Keratinocyte (primary cell): ENCODE data around the gene IL1RAPL2. TPM values are rescaled to one million over a fixed set of nuclear protein-coding genes. Genes with fewer than 3 reads are reported as not detected.
A peak's percentile ranks its signal among the peaks of the same experiment; 100 is the strongest.

ENCODE experiments used
- DNase-seq: peaks from one replicate; pipeline ENCODE4 v3.0.0-alpha.2; 2011; ENCODE audit warnings: low read depth, missing footprints, low spot score
- FAIRE-seq: peaks from 2 replicates; lab custom pipeline; 2011; peaks lifted over from hg19 to GRCh38; lab: Jason Lieb, UNC
- H2AFZ ChIP-seq: 2 replicates; pipeline ENCODE4 v1.6.0; 2012; ENCODE audit warnings: low read length, control low read depth, inconsistent platforms; ENCODE audit not compliant: control insufficient read depth
- H3K27ac ChIP-seq: 2 replicates; pipeline ENCODE4 v1.5.1; 2011; ENCODE audit warnings: low read length; ENCODE audit not compliant: control insufficient read depth, insufficient read depth
- H3K27me3 ChIP-seq: 3 replicates; pipeline ENCODE4 v1.6.0; 2011; ENCODE audit warnings: low read length; ENCODE audit not compliant: control insufficient read depth, insufficient read depth; ENCODE audit errors: extremely low read depth
- H3K36me3 ChIP-seq, 2 experiments: 2 replicates in 1 of 2; 3 replicates in 1 of 2; pipeline ENCODE4 v1.5.1; 2011; ENCODE audit warnings: low read length in 2 of 2, mild to moderate bottlenecking in 1 of 2; ENCODE audit not compliant: control insufficient read depth in 2 of 2, insufficient read depth in 2 of 2; ENCODE audit errors: extremely low read depth in 1 of 2
- H3K4me1 ChIP-seq: 3 replicates; pipeline ENCODE4 v1.5.1; 2011; ENCODE audit warnings: low read length; ENCODE audit not compliant: control insufficient read depth, insufficient read depth; ENCODE audit errors: extremely low read depth
- H3K4me2 ChIP-seq: 3 replicates; pipeline ENCODE4 v1.6.0; 2011; ENCODE audit warnings: low read depth, low read length; ENCODE audit not compliant: control insufficient read depth, insufficient read depth; ENCODE audit errors: extremely low read depth
- H3K4me3 ChIP-seq, 3 experiments: fragments of 200-600 bp in 1 of 3; sonication (generic) in 1 of 3; 2 replicates in 2 of 3; 3 replicates in 1 of 3; pipeline ENCODE4 v1.5.1; 2011 to 2016; ENCODE audit warnings: low read length in 3 of 3, mild to moderate bottlenecking in 3 of 3, control low read depth in 2 of 3, inconsistent platforms in 1 of 3, low read depth in 1 of 3, mixed read lengths in 1 of 3, mixed run types in 1 of 3, moderate library complexity in 1 of 3; ENCODE audit not compliant: control insufficient read depth in 2 of 3, insufficient read depth in 2 of 3; ENCODE audit errors: extremely low read depth in 1 of 3
- H3K79me2 ChIP-seq: 2 replicates; pipeline ENCODE4 v1.6.0; 2012; ENCODE audit warnings: low read length; ENCODE audit not compliant: control insufficient read depth, insufficient read depth
- H3K9ac ChIP-seq: 3 replicates; pipeline ENCODE4 v1.6.0; 2011; ENCODE audit warnings: low read length; ENCODE audit not compliant: control insufficient read depth, insufficient read depth; ENCODE audit errors: extremely low read depth
- H3K9me1 ChIP-seq: 3 replicates; pipeline ENCODE4 v1.6.0; 2011; ENCODE audit warnings: low read length; ENCODE audit not compliant: control insufficient read depth, insufficient read depth; ENCODE audit errors: extremely low read depth
- H3K9me3 ChIP-seq: 2 replicates; pipeline ENCODE4 v1.5.1; 2012; ENCODE audit warnings: low read depth, low read length; ENCODE audit not compliant: control insufficient read depth
- H4K20me1 ChIP-seq: 3 replicates; pipeline ENCODE4 v1.6.0; 2011; ENCODE audit warnings: low read length; ENCODE audit not compliant: control insufficient read depth, insufficient read depth; ENCODE audit errors: extremely low read depth
- EZH2 ChIP-seq: IDR thresholded peaks from one replicate; pipeline ENCODE4 v1.6.1; 2012; ENCODE audit warnings: inconsistent platforms, mild to moderate bottlenecking, low read length, moderate library complexity
- dilution Hi-C: fragments of 300-500 bp; cut with MboI; formaldehyde crosslinking; loops from one replicate; pipeline ENCODE4 v1.7.0; 2020; ENCODE audit warnings: low sequenced_read_pairs; ENCODE audit not compliant: extremely low pct_ligation_motif_present
- polyA plus RNA-seq, 5 experiments: library from polyadenylated mRNA; depleted of rRNA in 3 of 5; stranded (reverse) in 3 of 5; stranded (forward) in 1 of 5; unstranded in 1 of 5; fragments of >200 nt; gene quantifications; 1 replicate in 1 of 5; 2 replicates in 3 of 5; 3 replicates in 1 of 5; pipeline versions ENCODE4 v1.2.1 to v1.2.3, GENCODE V29; 2011 to 2012; ENCODE audit warnings: missing spikeins in 2 of 5, low read depth in 1 of 5, low replicate concordance in 1 of 5
- TF ChIP-seq, protein P1 (sequence below), 3 experiments: IDR thresholded peaks in 1 of 3; conservative IDR thresholded peaks in 1 of 3; optimal IDR thresholded peaks in 1 of 3; 2 replicates in 2 of 3; 3 replicates in 1 of 3; pipeline versions ENCODE3 to v1.5.1; 2011; ENCODE audit warnings: low read length in 3 of 3, mild to moderate bottlenecking in 3 of 3, moderate library complexity in 2 of 3, control low read depth in 1 of 3, inconsistent platforms in 1 of 3; ENCODE audit not compliant: insufficient read depth in 2 of 3; ENCODE audit errors: extremely low read depth in 1 of 3

IL1RAPL2 gene
- polyA plus RNA-seq, 1 donor (not counting 4 experiments of a cell fraction or from before 2014, with no cell fraction given), result 0.24 TPM

DNA sequence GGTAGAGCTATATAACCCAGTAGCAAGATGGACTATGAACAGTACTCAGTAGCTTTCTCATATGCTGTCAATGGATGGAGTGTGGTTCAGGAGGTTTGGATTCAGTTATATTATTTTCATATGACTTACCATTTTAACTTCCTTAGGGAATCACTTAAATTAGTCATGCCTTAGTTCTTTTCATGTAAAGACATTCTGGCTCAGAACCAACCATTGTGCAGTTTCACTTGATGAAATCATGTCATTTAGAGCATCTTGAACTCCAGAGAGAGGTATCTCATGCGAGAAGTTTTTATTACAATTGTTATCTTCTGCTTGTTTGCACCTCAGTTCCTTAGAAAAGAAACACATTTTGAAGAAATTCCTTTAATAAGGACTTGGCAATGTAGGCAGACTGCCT is 55.8 kb downstream of the IL1RAPL2 start:
- no peak overlapping the region for H3K4me2 ChIP-seq
- H3K4me3 ChIP-seq, result no peak overlapping the region
- no peaks in the 10 kb centered on the region for H3K36me3 ChIP-seq
- no peaks in the 10 kb centered on the region for H3K79me2 ChIP-seq
- no peak overlapping the region for H3K27ac ChIP-seq
- no peaks in the 10 kb centered on the region for H3K9me3 ChIP-seq
- peaks cover 17% of the 10 kb centered on the region for H3K4me1 ChIP-seq
- dilution Hi-C loops, result no loop called here
- H2AFZ ChIP-seq, result no peak overlapping the region
- H3K9ac ChIP-seq, result no peak overlapping the region
- H4K20me1 ChIP-seq, result no peaks in the 10 kb centered on the region
- no peaks in the 10 kb centered on the region for H3K9me1 ChIP-seq
- TF ChIP-seq, protein P1, sequence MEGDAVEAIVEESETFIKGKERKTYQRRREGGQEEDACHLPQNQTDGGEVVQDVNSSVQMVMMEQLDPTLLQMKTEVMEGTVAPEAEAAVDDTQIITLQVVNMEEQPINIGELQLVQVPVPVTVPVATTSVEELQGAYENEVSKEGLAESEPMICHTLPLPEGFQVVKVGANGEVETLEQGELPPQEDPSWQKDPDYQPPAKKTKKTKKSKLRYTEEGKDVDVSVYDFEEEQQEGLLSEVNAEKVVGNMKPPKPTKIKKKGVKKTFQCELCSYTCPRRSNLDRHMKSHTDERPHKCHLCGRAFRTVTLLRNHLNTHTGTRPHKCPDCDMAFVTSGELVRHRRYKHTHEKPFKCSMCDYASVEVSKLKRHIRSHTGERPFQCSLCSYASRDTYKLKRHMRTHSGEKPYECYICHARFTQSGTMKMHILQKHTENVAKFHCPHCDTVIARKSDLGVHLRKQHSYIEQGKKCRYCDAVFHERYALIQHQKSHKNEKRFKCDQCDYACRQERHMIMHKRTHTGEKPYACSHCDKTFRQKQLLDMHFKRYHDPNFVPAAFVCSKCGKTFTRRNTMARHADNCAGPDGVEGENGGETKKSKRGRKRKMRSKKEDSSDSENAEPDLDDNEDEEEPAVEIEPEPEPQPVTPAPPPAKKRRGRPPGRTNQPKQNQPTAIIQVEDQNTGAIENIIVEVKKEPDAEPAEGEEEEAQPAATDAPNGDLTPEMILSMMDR (optimal IDR thresholded peaks at IDR 0.05 in 1 of 3, IDR thresholded peaks at IDR 0.05 in 1 of 3, conservative IDR thresholded peaks at IDR 0.05 in 1 of 3; ENCODE audit: extremely low read depth in 1 of 3, insufficient read depth in 2 of 3, low read length in 3 of 3), result no peak
- TF ChIP-seq EZH2, result no peak
- H3K27me3 ChIP-seq, result no peaks in the 10 kb centered on the region
- FAIRE-seq (peak; percentile 26), DNase-seq (no peak)

DNA sequence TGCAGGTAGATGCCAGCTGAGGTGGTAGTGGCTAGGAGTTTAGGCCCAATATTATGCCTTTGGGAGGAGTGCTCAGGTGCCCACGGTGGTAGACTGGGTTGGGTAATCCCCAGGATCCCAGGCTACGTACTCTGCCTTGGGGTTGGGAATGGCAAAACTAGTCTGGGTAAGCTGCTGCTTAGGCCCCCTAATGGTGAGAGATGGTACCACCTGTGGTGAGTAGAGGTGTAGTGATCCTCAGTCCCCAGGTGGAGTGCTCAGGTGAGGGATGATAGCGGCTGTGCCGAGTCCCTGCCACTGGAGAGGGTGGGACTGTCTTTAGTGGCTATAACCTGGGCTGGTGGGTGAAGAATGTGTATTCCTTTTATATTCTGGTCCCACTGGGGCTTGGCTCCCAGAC is 75.2 kb downstream of the IL1RAPL2 start:
- Histone ChIP-seq H3K9me1 (no peaks in the 10 kb centered on the region), H3K27me3 (no peaks in the 10 kb centered on the region), H3K4me1 (no peaks in the 10 kb centered on the region), H3K9ac (no peak overlapping the region), H3K4me3 (no peak overlapping the region), H2AFZ (no peak overlapping the region), H3K4me2 (no peak overlapping the region), H3K36me3 (no peaks in the 10 kb centered on the region), H4K20me1 (no peaks in the 10 kb centered on the region), H3K9me3 (no peaks in the 10 kb centered on the region), H3K27ac (no peak overlapping the region), H3K79me2 (no peaks in the 10 kb centered on the region)
- dilution Hi-C loops, result no loop called here
- TF ChIP-seq EZH2, result no peak
- TF ChIP-seq, protein P1 (optimal IDR thresholded peaks at IDR 0.05 in 1 of 3, IDR thresholded peaks at IDR 0.05 in 1 of 3, conservative IDR thresholded peaks at IDR 0.05 in 1 of 3; ENCODE audit: extremely low read depth in 1 of 3, insufficient read depth in 2 of 3, low read length in 3 of 3), result peak in 2 of 3 experiments; percentile 27 to 37
- FAIRE-seq (no peak), DNase-seq (no peak)
